ENCODE measurements around the gene ARID1B. TPM values are rescaled to one million over a fixed set of nuclear protein-coding genes. Genes with fewer than 3 reads are reported as not detected.

The ARID1B gene
- total and polyA plus RNA-seq, 10 of the 15 experiments (the other 5 are each of a cell fraction or from before 2014, with no cell fraction given): 24.7 to 133 (median 54.6) TPM

GRCh38 chr6:156740604-156741003 lies 36.6 kb upstream of the ARID1B start:
- Histone ChIP-seq H3K9ac (ENCODE audit: control insufficient read depth, insufficient read depth, low read length) (no peak overlapping the region), H4K20me1 (ENCODE audit: control insufficient read depth, insufficient read depth) (no peaks in the 10 kb centered on the region), H3K9me3 (replicated peaks; ENCODE audit: control insufficient read depth, insufficient read depth, low read length) (peaks cover 11% of the 10 kb centered on the region), H3K27me3 (replicated peaks in 1 of 2; ENCODE audit: control insufficient read depth in 2 of 2, insufficient read depth in 2 of 2, low read length in 1 of 2) (no peaks in the 10 kb centered on the region), H3K36me3 (ENCODE audit: control insufficient read depth in 2 of 2, insufficient read depth in 2 of 2, low read length in 1 of 2) (no peaks in the 10 kb centered on the region), H3K79me2 (ENCODE audit: control insufficient read depth, insufficient read depth, low read length) (no peaks in the 10 kb centered on the region), H3K4me3 (no peak overlapping the region), H3K4me2 (ENCODE audit: control insufficient read depth, insufficient read depth) (no peak overlapping the region), H3K27ac (ENCODE audit: control insufficient read depth, insufficient read depth) (no peak overlapping the region), H2AFZ (ENCODE audit: control insufficient read depth, low read depth, low read length) (no peak overlapping the region), H3K4me1 (ENCODE audit: control insufficient read depth, insufficient read depth, low read length) (no peaks in the 10 kb centered on the region)
- SMC1A ChIA-PET (ENCODE audit: uncharacterized antibody, unreplicated experiment): interaction anchor here (0.7 kb wide), 1 partner anchor 21 kb away, joined by 3 read pairs; no protein-coding TSS in a partner anchor
- CTCF ChIA-PET: interaction anchor here (3.2 kb wide), 1 partner anchor 12 kb away, joined by 27 read pairs; no protein-coding TSS in a partner anchor
- no TSS peak for BruUV-seq (replicated peaks)
- intact Hi-C loops (cut with micrococcal nuclease; ENCODE audit: unreplicated experiment): no loop called here
- no peak for FAIRE-seq
- RAD21 ChIA-PET (ENCODE audit: unreplicated experiment): no interaction called here
- in situ Hi-C loops (cut with MboI): no loop called here
- TF ChIP-seq RELB (IDR thresholded peaks at IDR 0.05; ENCODE audit: low read depth) (peak; percentile 15; the same call in 1 of the 2 replicates), ZBTB40 (IDR thresholded peaks at IDR 0.05; ENCODE audit: borderline replicate concordance) (no peak)
- 19% methylated on average over 1 of the region's 1 CpG for WGBS (ENCODE audit: insufficient coverage, insufficient replicate concordance, low lambda C conversion rate, missing lambda C conversion rate)
- POLR2A ChIA-PET: no interaction called here
- no peak for ATAC-seq
- DNase-seq (ENCODE audit: low read depth, low spot score): no peak

Measured in GM12878 (cell line).